Esophagus squamous epithelium (tissue), 4 donors: ENCODE results near the gene ELMO1.

Experiments
- POLR2A ChIP-seq, 4 donors: fragments of 450-650 bp; IDR thresholded peaks; one replicate each; pipeline ENCODE4 v1.6.1; 2017; ENCODE audit warnings: antibody characterized with exemption in 4 of 4, mild to moderate bottlenecking in 4 of 4, moderate library complexity in 3 of 4
- TF ChIP-seq, protein P1 (sequence below), 6 experiments: fragments of 450-650 bp in 4 of 6; fragments of 200-600 bp in 2 of 6; sonication (generic) in 2 of 6; IDR thresholded peaks; one replicate each; pipeline ENCODE4 v1.5.1; 2016 to 2019; ENCODE audit warnings: antibody characterized with exemption in 6 of 6, mild to moderate bottlenecking in 4 of 6, moderate library complexity in 4 of 6

DNA sequence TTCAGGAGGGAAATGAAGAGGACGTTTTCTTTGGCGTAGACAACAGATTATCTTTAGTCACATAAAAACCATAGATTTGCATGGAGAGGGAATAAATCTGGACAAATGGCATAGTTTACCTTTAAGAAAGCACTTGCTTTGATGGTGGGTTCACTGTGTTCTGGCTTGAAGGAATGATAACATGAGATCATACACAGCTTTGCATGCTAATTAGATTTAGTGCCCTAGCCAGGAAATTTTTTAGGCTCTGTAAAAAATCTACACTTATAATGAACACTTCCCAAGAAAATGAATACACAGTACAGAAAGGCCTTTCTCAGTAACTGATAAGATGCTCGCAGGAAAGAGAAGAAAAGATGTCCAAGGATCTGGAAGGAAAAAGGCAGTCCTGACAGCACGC, 506.1 kb downstream of the ELMO1 start:
- no peak for TF ChIP-seq POLR2A (IDR thresholded peaks at IDR 0.05)
- TF ChIP-seq, protein P1, sequence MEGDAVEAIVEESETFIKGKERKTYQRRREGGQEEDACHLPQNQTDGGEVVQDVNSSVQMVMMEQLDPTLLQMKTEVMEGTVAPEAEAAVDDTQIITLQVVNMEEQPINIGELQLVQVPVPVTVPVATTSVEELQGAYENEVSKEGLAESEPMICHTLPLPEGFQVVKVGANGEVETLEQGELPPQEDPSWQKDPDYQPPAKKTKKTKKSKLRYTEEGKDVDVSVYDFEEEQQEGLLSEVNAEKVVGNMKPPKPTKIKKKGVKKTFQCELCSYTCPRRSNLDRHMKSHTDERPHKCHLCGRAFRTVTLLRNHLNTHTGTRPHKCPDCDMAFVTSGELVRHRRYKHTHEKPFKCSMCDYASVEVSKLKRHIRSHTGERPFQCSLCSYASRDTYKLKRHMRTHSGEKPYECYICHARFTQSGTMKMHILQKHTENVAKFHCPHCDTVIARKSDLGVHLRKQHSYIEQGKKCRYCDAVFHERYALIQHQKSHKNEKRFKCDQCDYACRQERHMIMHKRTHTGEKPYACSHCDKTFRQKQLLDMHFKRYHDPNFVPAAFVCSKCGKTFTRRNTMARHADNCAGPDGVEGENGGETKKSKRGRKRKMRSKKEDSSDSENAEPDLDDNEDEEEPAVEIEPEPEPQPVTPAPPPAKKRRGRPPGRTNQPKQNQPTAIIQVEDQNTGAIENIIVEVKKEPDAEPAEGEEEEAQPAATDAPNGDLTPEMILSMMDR (IDR thresholded peaks at IDR 0.05), result no peak
